Mucosa of stomach (tissue), 1 donor: Measurements from ENCODE around the gene PARD3.

Experiments
- H3K27me3 ChIP-seq: one replicate; pipeline ENCODE4 v1.7.0; 2013; ENCODE audit warnings: mild to moderate bottlenecking, low read length; ENCODE audit not compliant: control insufficient read depth, insufficient read depth
- H3K36me3 ChIP-seq: one replicate; pipeline ENCODE4 v1.7.0; 2013; ENCODE audit warnings: low read length; ENCODE audit not compliant: control insufficient read depth, insufficient read depth
- H3K4me1 ChIP-seq: one replicate; pipeline ENCODE4 v1.7.0; 2013; ENCODE audit warnings: mild to moderate bottlenecking, low read length; ENCODE audit not compliant: control insufficient read depth, insufficient read depth
- H3K4me3 ChIP-seq: one replicate; pipeline ENCODE4 v1.7.0; 2013; ENCODE audit warnings: low read length
- H3K9ac ChIP-seq: one replicate; pipeline ENCODE4 v1.7.0; 2013; ENCODE audit warnings: mild to moderate bottlenecking, low read length, moderate library complexity
- H3K9me3 ChIP-seq: one replicate; pipeline ENCODE4 v1.7.0; 2013; ENCODE audit warnings: mild to moderate bottlenecking, low read length, moderate library complexity; ENCODE audit not compliant: control insufficient read depth
- donor health status: Pancreatic carcinoma.

PARD3 gene

DNA sequence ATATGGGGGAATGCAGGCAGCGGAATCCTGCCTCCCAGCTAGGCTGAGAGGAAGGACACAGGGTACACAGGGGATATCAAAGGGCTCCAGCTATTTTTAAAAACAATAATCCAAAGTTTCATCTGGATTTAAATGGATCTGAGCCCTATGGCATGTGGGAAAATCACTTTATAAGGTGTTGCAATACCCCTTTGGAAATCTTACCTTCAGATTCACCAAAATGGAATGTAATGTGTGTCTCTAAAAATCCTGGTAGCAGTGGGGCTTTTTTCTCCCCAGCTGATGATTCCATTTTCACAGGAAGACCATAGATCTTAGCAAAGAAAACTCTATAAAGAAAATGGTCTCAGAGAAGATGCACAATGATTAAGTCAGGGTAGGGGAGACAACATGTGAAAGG lies 722.2 kb downstream of the PARD3 start:
- Histone ChIP-seq H3K4me1 (no peaks in the 10 kb centered on the region), H3K9me3 (no peaks in the 10 kb centered on the region), H3K27me3 (no peaks in the 10 kb centered on the region), H3K9ac (no peak overlapping the region), H3K4me3 (no peak overlapping the region), H3K36me3 (no peaks in the 10 kb centered on the region)

DNA sequence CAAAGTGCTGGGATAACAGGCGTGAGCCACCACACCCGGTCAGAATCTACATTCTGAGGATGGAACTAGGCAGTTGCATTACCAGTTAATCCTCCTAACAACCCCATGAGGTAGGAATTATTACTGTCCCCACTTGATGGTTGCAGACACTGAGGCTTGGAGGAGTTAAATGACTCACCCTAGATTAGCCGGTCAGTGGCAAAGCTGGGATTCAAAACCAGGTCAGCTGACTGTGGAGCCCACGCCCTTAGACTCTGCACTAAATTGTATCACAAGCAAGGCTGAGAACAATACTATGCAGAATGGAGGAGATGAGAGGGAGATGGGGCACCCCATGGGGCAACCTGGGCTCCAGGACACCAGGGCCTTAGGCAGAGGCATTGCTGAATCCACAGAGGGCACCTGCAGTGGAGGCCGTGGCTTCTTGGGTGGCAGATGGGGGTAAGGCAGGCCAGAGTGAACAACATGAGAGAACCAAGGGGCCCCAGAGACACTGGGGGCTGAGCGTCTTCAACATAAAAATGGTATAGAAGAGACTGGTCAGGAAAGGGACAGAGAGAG lies 723.4 kb downstream of the PARD3 start:
- no peaks in the 10 kb centered on the region for H3K36me3 ChIP-seq
- no peaks in the 10 kb centered on the region for H3K4me1 ChIP-seq
- H3K27me3 ChIP-seq: no peaks in the 10 kb centered on the region
- H3K4me3 ChIP-seq: no peak overlapping the region
- no peak overlapping the region for H3K9ac ChIP-seq
- no peaks in the 10 kb centered on the region for H3K9me3 ChIP-seq

DNA sequence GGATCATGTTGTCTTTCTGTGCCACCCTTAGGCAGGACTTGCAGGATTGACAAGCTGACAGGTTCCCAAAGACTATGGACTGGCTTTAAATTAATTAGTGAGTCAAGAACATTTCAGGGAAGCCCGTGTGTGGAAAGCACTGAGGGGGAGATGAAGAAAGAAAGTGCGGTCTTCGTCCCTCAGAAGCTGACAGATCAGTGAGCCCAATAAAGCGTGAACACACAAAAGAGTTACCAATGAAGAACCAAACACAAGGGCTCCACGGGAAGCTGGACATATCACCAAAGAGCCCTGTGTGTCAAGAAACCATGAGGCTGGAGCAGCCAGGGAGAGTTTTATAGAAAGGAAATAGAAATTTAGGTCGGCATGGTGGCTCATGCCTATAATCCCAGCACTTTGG lies 725.8 kb downstream of the PARD3 start:
- H3K9me3 ChIP-seq: no peaks in the 10 kb centered on the region
- H3K4me1 ChIP-seq: no peaks in the 10 kb centered on the region
- H3K36me3 ChIP-seq: no peaks in the 10 kb centered on the region
- no peak overlapping the region for H3K4me3 ChIP-seq
- H3K27me3 ChIP-seq: no peaks in the 10 kb centered on the region
- no peak overlapping the region for H3K9ac ChIP-seq

DNA sequence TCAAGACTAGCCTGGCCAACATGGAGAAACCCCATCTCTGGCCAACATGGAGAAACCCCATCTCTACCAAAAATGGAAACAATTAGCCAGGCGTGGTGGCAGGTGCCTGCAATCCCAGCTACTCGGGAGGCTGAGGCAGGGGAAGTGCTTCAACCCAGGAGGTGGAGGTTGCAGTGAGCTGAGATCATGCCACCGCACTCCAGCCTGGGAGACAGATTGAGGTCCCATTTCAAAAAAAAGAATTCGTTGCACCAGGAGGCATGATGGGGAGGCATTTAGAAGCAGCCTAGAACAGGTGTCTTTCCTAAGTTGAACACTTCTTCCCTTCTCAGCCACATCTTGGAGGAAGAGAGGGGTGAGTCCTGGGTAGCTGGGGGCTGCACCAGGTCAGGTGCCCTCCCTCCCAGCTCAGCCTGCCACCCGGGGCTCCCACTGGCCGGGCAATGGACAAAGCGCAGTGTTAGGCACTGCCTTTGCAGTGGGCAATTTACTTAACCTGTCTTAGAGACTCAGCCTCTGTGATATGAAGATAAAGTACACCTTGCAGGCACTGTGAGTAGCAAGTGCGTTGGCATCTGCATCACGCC lies 726.8 kb downstream of the PARD3 start:
- no peaks in the 10 kb centered on the region for H3K4me1 ChIP-seq
- no peak overlapping the region for H3K4me3 ChIP-seq
- H3K9ac ChIP-seq: no peak overlapping the region
- no peaks in the 10 kb centered on the region for H3K36me3 ChIP-seq
- H3K9me3 ChIP-seq: no peaks in the 10 kb centered on the region
- H3K27me3 ChIP-seq: no peaks in the 10 kb centered on the region

DNA sequence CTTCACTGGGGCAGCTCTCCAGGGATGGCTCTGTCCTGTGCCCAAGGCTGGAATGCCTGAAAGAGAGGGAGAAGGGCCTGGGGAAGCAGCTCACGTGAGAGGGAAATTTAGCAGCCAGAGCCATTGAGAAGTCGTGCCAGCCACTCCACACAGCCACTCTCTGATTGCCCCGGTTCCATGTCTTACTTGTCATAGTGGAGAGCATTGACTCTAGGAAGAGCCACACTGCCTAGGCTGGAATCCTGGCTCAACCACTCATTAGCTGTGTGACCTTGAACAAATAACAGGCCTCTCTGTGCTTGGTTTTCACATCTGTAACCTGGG lies 728.0 kb downstream of the PARD3 start:
- Histone ChIP-seq H3K9ac (no peak overlapping the region), H3K27me3 (no peaks in the 10 kb centered on the region), H3K36me3 (no peaks in the 10 kb centered on the region), H3K9me3 (no peaks in the 10 kb centered on the region), H3K4me3 (no peak overlapping the region), H3K4me1 (no peaks in the 10 kb centered on the region)

DNA sequence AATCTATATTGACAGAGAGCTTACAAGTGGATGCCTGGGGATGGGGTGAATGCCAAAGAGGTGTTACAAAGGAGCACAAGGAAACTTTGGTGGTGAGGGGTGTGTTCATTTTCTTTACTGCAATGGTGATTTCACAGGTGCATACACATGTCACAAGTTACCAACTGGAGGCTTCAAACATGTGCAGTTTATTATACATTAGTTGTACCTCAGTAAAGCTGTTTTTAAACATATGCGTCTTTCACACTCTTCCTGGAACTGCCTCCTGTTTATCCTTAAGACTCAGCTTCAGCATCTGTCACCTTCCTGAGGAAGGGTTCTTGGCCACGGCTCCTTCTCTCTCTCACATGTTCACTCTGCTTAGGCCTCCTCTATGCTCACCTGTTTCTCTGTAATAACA lies 731.5 kb downstream of the PARD3 start:
- H3K27me3 ChIP-seq: no peaks in the 10 kb centered on the region

DNA sequence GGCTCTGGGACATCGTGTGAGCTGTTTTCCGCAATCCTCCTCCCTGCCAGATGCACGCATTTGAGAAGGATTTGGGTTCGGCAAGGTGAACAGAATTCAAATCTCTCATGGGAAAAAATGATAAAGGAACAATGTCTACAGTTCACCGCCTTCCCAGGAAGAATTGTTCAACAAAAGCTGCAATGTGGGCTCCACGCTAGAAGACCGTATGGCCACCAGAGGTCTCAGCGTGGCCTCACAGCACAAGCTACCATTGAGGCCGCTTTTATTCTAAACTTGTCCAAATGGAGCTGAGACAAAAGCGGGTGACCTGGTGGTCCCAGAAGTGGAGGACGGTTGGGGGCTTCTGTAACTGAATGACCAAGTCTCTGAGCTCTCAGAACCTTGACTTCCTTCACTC lies 733.1 kb downstream of the PARD3 start:
- Histone ChIP-seq H3K36me3 (no peaks in the 10 kb centered on the region), H3K27me3 (no peaks in the 10 kb centered on the region), H3K9ac (no peak overlapping the region), H3K4me3 (no peak overlapping the region), H3K4me1 (no peaks in the 10 kb centered on the region), H3K9me3 (no peaks in the 10 kb centered on the region)

More for the DNA sequence above, 731.5 kb downstream of the PARD3 start:
- no peak overlapping the region for H3K4me3 ChIP-seq
- no peaks in the 10 kb centered on the region for H3K9me3 ChIP-seq
- H3K4me1 ChIP-seq: no peaks in the 10 kb centered on the region
- no peak overlapping the region for H3K9ac ChIP-seq
- no peaks in the 10 kb centered on the region for H3K36me3 ChIP-seq

DNA sequence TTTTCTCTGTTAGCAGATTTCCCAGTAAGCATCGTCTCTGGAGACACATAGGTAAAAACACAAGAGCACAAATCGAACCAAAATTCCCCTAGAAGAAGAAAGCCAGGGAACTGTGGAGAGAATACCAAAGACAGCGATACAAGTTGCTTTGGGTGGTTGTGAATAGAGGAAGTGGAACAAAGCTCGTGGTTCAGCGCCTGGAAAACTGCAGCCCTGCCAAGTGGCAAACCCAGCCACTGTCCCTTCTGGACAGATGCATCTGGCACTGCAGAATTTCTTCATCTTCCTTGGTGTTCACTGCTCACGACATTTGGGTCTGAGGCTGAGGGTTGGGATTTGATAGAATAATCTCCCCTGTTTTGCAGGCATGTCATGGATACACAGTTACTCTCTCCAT lies 733.8 kb downstream of the PARD3 start:
- Histone ChIP-seq H3K36me3 (no peaks in the 10 kb centered on the region), H3K9ac (no peak overlapping the region), H3K4me3 (no peak overlapping the region), H3K27me3 (no peaks in the 10 kb centered on the region), H3K9me3 (peaks cover 5% of the 10 kb centered on the region), H3K4me1 (no peaks in the 10 kb centered on the region)

DNA sequence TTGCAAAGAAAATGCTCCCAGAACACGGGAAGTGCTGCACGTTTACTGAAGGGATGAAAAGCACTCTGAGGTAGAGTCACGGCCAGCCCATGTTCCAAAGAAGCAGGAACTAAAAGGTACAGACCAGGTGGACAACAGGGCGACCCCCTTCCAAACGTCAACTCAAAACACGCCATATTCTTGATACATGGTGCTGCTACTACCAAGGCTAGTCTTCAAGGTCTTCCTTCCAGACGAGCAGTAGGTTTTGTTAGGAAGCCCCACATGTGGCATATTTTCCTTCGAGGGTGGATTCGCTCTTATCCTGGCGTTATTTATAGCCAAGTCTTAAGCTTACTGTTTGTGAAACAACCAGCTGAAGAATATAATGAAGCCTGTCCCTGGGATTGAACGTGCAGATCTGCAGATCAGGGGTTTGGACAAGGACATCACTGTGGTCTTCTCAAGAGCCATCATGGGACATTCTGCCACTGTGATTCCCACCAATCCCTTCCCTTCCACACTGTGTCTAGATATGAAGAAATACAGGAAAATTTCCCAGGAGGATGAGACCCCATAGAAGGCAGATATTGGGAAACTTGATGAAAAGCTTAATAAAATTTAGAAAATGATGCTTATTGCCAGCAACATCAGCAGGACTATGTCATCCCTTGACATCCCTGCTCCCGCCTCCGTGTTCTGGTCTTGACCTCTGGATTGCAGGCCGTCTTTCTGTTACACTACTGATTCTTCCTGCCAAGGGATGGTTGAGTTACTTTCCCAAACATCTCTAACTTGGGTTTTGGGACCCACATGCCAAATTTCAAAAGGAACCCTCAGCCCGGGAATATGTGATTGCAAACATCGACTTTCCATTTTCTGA lies 734.4 kb downstream of the PARD3 start:
- H3K4me3 ChIP-seq: no peak overlapping the region
- H3K9ac ChIP-seq: no peak overlapping the region
- peaks cover 5% of the 10 kb centered on the region for H3K9me3 ChIP-seq
- H3K4me1 ChIP-seq: no peaks in the 10 kb centered on the region
- no peaks in the 10 kb centered on the region for H3K27me3 ChIP-seq
- H3K36me3 ChIP-seq: no peaks in the 10 kb centered on the region

DNA sequence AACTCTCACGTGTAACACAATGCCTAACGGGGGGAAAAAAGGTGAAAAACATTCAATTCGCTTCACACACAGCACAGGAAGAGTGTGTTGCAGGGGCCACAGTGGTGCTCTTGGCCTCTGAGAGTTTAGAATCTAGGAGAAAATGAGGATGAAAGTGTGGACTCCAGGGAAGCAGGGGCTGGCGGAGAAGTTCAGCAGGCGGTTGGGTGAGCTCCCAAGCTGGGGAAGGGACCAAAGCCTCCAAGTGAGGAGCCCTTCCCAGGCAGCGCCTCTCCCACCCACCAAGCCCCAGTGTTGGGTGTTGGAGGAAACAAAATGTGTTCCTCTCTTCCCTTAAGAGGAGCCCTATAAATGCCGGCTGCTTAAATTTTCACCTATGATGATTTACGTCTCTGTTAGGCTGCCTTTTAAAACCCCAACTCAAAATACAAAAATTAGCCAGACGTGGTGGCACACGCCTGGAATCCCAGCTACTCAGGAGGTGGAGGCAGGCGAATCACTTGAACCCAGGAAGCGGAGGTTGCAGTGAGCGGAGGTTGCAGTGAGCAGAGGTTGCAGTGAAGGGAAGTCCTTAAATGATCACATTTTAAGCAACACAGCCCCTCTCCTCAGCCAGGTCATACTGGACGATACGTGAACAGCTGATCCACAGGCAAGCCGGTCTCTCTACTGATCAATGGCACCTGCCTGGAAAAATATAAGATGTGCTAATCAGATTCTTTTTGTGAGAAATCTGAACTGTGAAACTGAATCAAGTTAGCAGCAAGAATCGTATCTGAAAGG lies 735.2 kb downstream of the PARD3 start:
- no peak overlapping the region for H3K9ac ChIP-seq
- no peak overlapping the region for H3K4me3 ChIP-seq
- H3K9me3 ChIP-seq: peaks cover 5% of the 10 kb centered on the region

DNA sequence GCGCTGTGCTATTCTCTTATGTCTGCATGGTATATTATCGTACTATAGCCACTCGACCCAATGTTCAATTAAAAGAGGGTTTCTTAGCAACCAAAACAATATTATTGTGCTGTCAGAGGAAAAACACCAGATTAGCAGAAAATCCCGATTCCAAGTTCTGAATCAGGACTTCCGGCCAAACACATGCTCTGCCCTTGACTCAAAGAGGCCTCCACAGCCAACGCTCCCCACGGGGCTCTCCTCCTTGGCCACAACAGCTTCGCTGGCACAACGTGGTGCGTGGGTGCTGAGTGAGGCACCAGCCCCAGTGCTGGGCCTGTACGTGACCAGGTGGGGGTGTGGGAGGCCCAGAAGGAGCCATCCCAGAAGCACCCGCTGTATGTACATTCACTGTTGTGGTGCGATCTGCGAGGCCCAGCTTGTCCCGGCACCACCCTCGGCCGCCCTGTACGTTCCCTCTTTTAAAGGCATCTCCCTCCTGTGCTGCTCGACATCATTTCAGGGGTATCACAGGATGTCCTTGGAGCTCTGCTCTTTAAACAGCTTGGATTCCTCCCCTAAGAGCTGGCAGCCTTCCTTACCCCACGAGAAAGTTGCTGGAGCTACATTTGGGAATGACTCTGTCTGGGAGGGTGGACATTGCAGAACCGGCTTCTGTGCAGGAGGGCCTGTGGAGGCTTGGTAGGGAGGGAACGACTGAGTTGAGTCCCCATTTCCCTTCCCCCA lies 736.2 kb downstream of the PARD3 start:
- H3K27me3 ChIP-seq: no peaks in the 10 kb centered on the region
- H3K9ac ChIP-seq: no peak overlapping the region
- no peaks in the 10 kb centered on the region for H3K4me1 ChIP-seq
- H3K36me3 ChIP-seq: no peaks in the 10 kb centered on the region
- peaks cover 5% of the 10 kb centered on the region for H3K9me3 ChIP-seq
- H3K4me3 ChIP-seq: no peak overlapping the region

More for the DNA sequence above, 735.2 kb downstream of the PARD3 start:
- Histone ChIP-seq H3K27me3 (no peaks in the 10 kb centered on the region), H3K4me1 (no peaks in the 10 kb centered on the region), H3K36me3 (no peaks in the 10 kb centered on the region)
